SKM-1 (cell line): Measurements from ENCODE around the gene GGT5.
"Not testable (repeated sequence)": the region's sequence is repeated elsewhere in the genome, so short reads cannot be mapped to it uniquely, and the experiment has no call there.

Experiments
- DNase-seq: peaks from one replicate; lab custom pipeline; 2025; ENCODE audit not compliant: unreplicated experiment; lab: John Stamatoyannopoulos, UW

Gene GGT5

GRCh38 chr22:24264329-24264896 lies 19.5 kb upstream of the GGT5 start:
- not testable (repeated sequence) for DNase-seq

GRCh38 chr22:24263479-24263878 lies 18.6 kb upstream of the GGT5 start:
- DNase-seq, result not testable (repeated sequence)

- not testable (repeated sequence) for DNase-seq
Measured at GRCh38 chr22:24262185-24262749, 17.4 kb upstream of the GGT5 start.

- DNase-seq, result peak; percentile 5
Measured at GRCh38 chr22:24259459-24259858, 14.6 kb upstream of the GGT5 start.

- not testable (repeated sequence) for DNase-seq
Measured at GRCh38 chr22:24256736-24257135, 11.9 kb upstream of the GGT5 start.

GRCh38 chr22:24256136-24256535 lies 11.3 kb upstream of the GGT5 start:
- DNase-seq, result not testable (repeated sequence)

- not testable (repeated sequence) for DNase-seq
Measured at GRCh38 chr22:24253126-24253525, 8.2 kb upstream of the GGT5 start.

- DNase-seq, result not testable (repeated sequence)
Measured at GRCh38 chr22:24251286-24251685, 6.4 kb upstream of the GGT5 start.

GRCh38 chr22:24249413-24249812 lies 4.5 kb upstream of the GGT5 start:
- DNase-seq, result not testable (repeated sequence)

- DNase-seq, result not testable (repeated sequence)
Measured at GRCh38 chr22:24248611-24249010, 3.7 kb upstream of the GGT5 start.

GRCh38 chr22:24247564-24248344 lies 2.9 kb upstream of the GGT5 start:
- DNase-seq, result peak; percentile 52

GRCh38 chr22:24247011-24247507 lies 2.2 kb upstream of the GGT5 start:
- DNase-seq, result no peak

- DNase-seq, result not testable (repeated sequence)
Measured at GRCh38 chr22:24245584-24246561, 991 bp upstream of the GGT5 start.

GRCh38 chr22:24244144-24244787 lies 616 bp downstream of the GGT5 start:
- no peak for DNase-seq

GRCh38 chr22:24243417-24243816 lies 1.5 kb downstream of the GGT5 start:
- not testable (repeated sequence) for DNase-seq

- not testable (repeated sequence) for DNase-seq
Measured at GRCh38 chr22:24240985-24241692, 3.7 kb downstream of the GGT5 start.

GRCh38 chr22:24240381-24240780 lies 4.5 kb downstream of the GGT5 start:
- DNase-seq, result no peak

GRCh38 chr22:24238101-24238694 lies 6.7 kb downstream of the GGT5 start:
- DNase-seq, result not testable (repeated sequence)

- DNase-seq, result no peak
Measured at GRCh38 chr22:24236656-24237055, 8.2 kb downstream of the GGT5 start.
